ENCODE data around the gene VPS37B.
A peak's percentile ranks its signal among the peaks of the same experiment; 100 is the strongest.

The VPS37B gene

DNA sequence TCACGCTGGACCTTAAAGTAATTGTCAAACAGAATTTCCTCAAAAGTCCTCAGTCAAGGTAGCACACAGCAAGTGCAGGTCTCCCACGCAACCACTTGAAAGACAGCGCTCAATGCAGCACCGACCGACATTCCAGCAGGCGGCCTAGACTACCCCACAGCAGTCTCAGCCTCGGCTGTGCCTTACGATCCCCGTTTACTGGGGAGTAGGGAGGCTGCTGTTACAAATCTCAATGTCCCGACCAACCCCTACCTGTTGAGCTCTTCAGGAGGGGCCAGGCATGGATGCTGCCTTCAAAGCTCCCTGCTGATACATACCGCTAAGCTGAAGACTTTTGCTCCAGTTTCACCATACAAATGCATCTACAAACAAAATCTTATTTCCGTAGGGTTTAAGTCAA lies 21.8 kb downstream of the VPS37B start:
- Histone ChIP-seq H3K36me3 (ENCODE audit: control insufficient read depth in 2 of 2, insufficient read depth in 2 of 2, low read length in 2 of 2) (peaks cover 14 to 22% of the 10 kb centered on the region in 2 donors), H3K9ac (ENCODE audit: low read depth in 1 of 2, low read length in 2 of 2) (no peak overlapping the region), H3K9me3 (ENCODE audit: control insufficient read depth in 2 of 2, low read length in 2 of 2) (no peaks in the 10 kb centered on the region), H3K4me3 (ENCODE audit: low read length in 2 of 2) (no peak overlapping the region), H3K27me3 (ENCODE audit: control insufficient read depth in 2 of 2, insufficient read depth in 2 of 2, low read length in 2 of 2) (no peaks in the 10 kb centered on the region), H3K4me1 (ENCODE audit: control insufficient read depth in 2 of 2, insufficient read depth in 2 of 2, low read length in 2 of 2) (peaks cover 53 to 55% of the 10 kb centered on the region in 2 donors), H3K27ac (ENCODE audit: low read depth in 2 of 2, low read length in 2 of 2) (peak overlapping the region in 1 of 2 donors; percentile 92)

DNA sequence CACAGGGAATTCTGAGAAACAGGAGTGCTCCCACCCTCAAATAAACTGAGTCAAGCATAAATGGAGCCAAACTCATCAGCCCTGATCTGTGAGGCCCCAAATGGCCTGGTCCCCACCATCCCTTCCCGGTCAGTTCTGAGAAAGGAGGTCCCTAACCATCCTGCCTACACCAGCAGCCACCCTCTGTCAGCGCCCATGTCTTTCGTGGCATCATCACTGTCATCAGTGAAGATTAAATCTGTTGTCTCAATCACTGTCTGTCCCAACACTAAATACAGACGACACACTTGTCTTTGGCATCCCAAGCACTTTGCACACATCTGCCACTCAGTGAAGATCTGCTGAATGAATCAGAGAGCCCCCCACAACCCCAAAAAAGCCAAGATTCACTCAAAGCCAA lies 22.4 kb downstream of the VPS37B start:
- Histone ChIP-seq H3K4me3 (ENCODE audit: low read length in 2 of 2) (peak overlapping the region in 1 of 2 donors; percentile 71), H3K36me3 (ENCODE audit: control insufficient read depth in 2 of 2, insufficient read depth in 2 of 2, low read length in 2 of 2) (peaks cover 19 to 27% of the 10 kb centered on the region in 2 donors), H3K27ac (ENCODE audit: low read depth in 2 of 2, low read length in 2 of 2) (peak overlapping the region; percentile 89 to 92), H3K9me3 (ENCODE audit: control insufficient read depth in 2 of 2, low read length in 2 of 2) (no peaks in the 10 kb centered on the region), H3K27me3 (ENCODE audit: control insufficient read depth in 2 of 2, insufficient read depth in 2 of 2, low read length in 2 of 2) (no peaks in the 10 kb centered on the region), H3K4me1 (ENCODE audit: control insufficient read depth in 2 of 2, insufficient read depth in 2 of 2, low read length in 2 of 2) (peaks cover 59 to 60% of the 10 kb centered on the region in 2 donors), H3K9ac (ENCODE audit: low read depth in 1 of 2, low read length in 2 of 2) (peak overlapping the region; percentile 14 to 67)

DNA sequence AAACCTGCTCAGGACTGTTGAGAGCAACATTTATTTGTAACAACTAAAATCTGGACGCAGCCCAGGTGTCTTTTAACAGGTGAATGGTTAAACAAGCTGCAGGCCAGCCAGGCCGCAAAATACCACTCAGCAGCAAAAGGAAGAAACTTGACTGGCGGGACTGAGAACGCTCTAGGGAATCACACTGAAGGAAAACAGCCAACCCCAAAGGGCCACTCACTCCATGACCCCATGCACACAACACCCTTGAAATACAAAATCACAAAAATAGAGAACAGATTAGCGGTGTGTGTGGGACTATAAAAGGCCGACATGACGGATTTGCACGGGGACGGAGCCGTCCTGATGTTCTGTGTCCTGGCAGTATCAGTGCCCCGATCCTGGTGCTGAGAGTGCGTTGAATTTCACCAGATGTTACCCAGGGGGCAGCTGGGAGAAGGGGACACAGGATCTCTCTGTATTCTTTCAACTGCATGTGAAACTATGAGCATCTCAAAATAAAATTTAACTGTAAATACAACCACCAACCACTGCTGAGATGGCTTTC lies 23.0 kb downstream of the VPS37B start:
- H3K27ac ChIP-seq (ENCODE audit: low read depth in 2 of 2, low read length in 2 of 2): peak overlapping the region; percentile 89 to 92
- H3K4me3 ChIP-seq (ENCODE audit: low read length in 2 of 2): peak overlapping the region in 1 of 2 donors; percentile 71
- H3K36me3 ChIP-seq (ENCODE audit: control insufficient read depth in 2 of 2, insufficient read depth in 2 of 2, low read length in 2 of 2): peaks cover 25 to 34% of the 10 kb centered on the region in 2 donors
- H3K9ac ChIP-seq (ENCODE audit: low read depth in 1 of 2, low read length in 2 of 2): peak overlapping the region; percentile 14 to 67
- no peaks in the 10 kb centered on the region for H3K27me3 ChIP-seq (ENCODE audit: control insufficient read depth in 2 of 2, insufficient read depth in 2 of 2, low read length in 2 of 2)
- no peaks in the 10 kb centered on the region for H3K9me3 ChIP-seq (ENCODE audit: control insufficient read depth in 2 of 2, low read length in 2 of 2)
- peaks cover 65 to 67% of the 10 kb centered on the region in 2 donors for H3K4me1 ChIP-seq (ENCODE audit: control insufficient read depth in 2 of 2, insufficient read depth in 2 of 2, low read length in 2 of 2)

DNA sequence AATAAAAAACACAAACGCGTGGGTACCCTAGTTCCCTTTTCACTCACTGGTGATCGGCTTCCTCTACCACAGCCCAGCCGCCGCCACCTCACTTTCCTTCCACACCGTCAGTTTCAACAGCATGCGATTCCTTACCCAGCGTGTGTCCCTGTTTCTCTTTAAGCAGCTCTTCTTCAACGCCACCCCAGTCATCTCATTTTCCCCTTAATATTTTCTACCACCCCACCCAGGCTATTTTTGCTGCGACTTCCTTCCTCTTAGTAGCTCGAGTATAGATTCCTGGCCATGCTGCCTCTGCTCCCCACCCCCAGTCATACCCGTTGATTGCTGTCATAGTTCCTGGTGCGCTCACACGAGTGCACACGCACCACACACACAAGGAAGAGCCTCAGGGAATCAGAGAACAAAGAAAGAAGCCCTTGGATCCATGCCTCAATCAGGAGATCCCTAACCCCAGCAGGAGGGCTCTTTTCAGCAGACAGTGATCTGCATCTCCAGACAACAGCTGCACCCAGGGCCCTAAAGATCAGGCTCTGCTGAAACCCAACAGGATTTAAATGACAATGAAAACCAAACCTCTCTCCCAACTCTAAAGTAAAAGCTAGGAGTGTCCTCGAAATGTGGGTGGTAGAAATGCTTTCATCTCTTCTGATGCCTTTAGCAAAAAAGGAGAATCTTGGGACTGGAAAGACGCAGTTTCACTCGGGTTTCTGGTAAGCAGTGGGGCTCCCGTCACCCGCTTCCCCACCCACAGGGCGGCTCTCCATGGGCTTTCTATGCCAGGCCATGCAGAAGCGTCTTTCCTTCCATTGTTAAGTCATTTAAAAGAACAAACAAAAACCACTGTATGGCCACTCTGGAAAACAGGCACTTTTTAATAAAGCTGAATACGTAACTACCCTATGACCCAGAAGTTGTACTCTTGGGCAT lies 23.8 kb downstream of the VPS37B start:
- Histone ChIP-seq H3K4me3 (ENCODE audit: low read length in 2 of 2) (peak overlapping the region; percentile 40 to 71), H3K4me1 (ENCODE audit: control insufficient read depth in 2 of 2, insufficient read depth in 2 of 2, low read length in 2 of 2) (peaks cover 66 to 70% of the 10 kb centered on the region in 2 donors), H3K9ac (ENCODE audit: low read depth in 1 of 2, low read length in 2 of 2) (peak overlapping the region; percentile 67 to 86), H3K9me3 (ENCODE audit: control insufficient read depth in 2 of 2, low read length in 2 of 2) (no peaks in the 10 kb centered on the region), H3K27ac (ENCODE audit: low read depth in 2 of 2, low read length in 2 of 2) (peak overlapping the region; percentile 89 to 92), H3K27me3 (ENCODE audit: control insufficient read depth in 2 of 2, insufficient read depth in 2 of 2, low read length in 2 of 2) (no peaks in the 10 kb centered on the region), H3K36me3 (ENCODE audit: control insufficient read depth in 2 of 2, insufficient read depth in 2 of 2, low read length in 2 of 2) (peaks cover 29 to 38% of the 10 kb centered on the region in 2 donors)

DNA sequence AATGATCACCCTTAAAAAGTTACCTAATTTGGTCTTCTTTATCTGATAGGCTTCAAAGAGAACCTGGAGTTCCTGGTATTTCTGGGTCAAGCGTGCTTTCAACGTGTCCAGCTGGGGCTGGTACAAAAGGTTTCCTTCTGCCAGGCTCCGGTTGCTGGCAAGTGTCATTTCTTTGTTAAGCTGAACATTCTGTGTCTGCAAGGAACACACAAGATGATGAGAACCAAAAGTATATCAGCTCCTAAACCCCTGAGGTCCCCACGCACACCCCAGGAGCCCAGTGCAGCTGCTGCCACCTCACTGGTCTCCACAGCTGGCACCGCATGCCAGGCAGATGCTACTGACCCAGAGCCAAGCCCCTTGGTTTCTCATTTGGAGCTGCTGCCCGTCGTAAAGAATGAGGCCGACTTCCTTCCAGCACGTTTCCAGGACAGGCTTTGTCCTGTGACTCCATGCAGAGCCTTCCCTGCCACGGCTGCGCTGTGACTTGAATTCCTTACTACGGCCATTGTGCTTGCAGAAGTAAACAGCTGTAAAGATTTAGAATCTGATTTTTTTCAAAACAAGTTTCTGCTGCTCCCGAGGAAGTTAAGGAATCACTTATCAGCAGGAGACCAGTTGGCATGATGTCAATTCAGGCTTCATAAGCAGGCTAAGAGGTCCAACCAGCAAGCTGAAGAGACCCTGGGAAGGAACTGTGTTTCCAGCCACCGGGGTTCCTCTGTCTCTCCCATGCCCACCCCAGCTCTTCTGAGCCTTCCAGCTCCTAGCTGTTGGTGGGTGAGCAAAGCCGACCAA lies 24.9 kb downstream of the VPS37B start:
- Histone ChIP-seq H3K4me3 (ENCODE audit: low read length in 2 of 2) (peak overlapping the region; percentile 40 to 71), H3K4me1 (ENCODE audit: control insufficient read depth in 2 of 2, insufficient read depth in 2 of 2, low read length in 2 of 2) (peaks cover 66 to 70% of the 10 kb centered on the region in 2 donors), H3K27ac (ENCODE audit: low read depth in 2 of 2, low read length in 2 of 2) (peak overlapping the region; percentile 89 to 92), H3K36me3 (ENCODE audit: control insufficient read depth in 2 of 2, insufficient read depth in 2 of 2, low read length in 2 of 2) (peaks cover 38 to 47% of the 10 kb centered on the region in 2 donors), H3K9ac (ENCODE audit: low read depth in 1 of 2, low read length in 2 of 2) (peak overlapping the region; percentile 67 to 86), H3K9me3 (ENCODE audit: control insufficient read depth in 2 of 2, low read length in 2 of 2) (no peaks in the 10 kb centered on the region), H3K27me3 (ENCODE audit: control insufficient read depth in 2 of 2, insufficient read depth in 2 of 2, low read length in 2 of 2) (no peaks in the 10 kb centered on the region)

DNA sequence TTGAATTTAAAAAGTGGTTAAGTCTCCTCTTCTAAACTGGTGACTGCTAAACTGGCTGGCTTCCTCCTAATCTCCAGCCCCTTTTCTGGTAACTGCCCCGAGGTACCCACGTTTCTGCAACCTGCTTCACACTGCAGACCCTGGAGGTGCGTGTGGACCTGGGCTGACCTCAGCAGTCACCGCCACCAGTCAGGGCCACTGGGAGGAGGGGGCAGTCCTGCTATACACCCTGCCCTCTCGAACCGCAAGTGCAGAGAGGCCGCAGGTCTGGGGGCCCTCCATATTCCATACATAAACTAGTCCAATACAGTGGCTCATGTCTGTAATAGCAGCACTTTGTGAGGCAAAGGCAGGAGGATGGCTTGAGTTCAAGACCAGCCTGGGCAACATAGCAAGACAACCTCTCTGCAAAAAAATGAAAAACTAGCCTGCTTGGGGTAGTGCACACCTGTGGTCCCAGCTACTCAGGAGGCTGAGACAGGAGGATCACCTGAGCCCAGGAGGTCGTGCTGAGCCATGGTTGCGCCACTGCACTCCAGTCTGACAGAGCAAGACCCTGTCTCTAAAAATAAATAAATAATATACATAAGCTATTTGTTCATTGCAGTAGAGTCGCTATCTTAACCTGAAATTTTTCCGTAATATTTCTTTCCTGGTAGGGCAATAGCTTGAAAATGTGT lies 25.6 kb downstream of the VPS37B start:
- peaks cover 45 to 54% of the 10 kb centered on the region in 2 donors for H3K36me3 ChIP-seq (ENCODE audit: control insufficient read depth in 2 of 2, insufficient read depth in 2 of 2, low read length in 2 of 2)
- no peaks in the 10 kb centered on the region for H3K9me3 ChIP-seq (ENCODE audit: control insufficient read depth in 2 of 2, low read length in 2 of 2)
- H3K4me1 ChIP-seq (ENCODE audit: control insufficient read depth in 2 of 2, insufficient read depth in 2 of 2, low read length in 2 of 2): peaks cover 66 to 67% of the 10 kb centered on the region in 2 donors
- H3K4me3 ChIP-seq (ENCODE audit: low read length in 2 of 2): peak overlapping the region in 1 of 2 donors; percentile 71
- no peak overlapping the region for H3K9ac ChIP-seq (ENCODE audit: low read depth in 1 of 2, low read length in 2 of 2)
- H3K27ac ChIP-seq (ENCODE audit: low read depth in 2 of 2, low read length in 2 of 2): no peak overlapping the region
- no peaks in the 10 kb centered on the region for H3K27me3 ChIP-seq (ENCODE audit: control insufficient read depth in 2 of 2, insufficient read depth in 2 of 2, low read length in 2 of 2)

DNA sequence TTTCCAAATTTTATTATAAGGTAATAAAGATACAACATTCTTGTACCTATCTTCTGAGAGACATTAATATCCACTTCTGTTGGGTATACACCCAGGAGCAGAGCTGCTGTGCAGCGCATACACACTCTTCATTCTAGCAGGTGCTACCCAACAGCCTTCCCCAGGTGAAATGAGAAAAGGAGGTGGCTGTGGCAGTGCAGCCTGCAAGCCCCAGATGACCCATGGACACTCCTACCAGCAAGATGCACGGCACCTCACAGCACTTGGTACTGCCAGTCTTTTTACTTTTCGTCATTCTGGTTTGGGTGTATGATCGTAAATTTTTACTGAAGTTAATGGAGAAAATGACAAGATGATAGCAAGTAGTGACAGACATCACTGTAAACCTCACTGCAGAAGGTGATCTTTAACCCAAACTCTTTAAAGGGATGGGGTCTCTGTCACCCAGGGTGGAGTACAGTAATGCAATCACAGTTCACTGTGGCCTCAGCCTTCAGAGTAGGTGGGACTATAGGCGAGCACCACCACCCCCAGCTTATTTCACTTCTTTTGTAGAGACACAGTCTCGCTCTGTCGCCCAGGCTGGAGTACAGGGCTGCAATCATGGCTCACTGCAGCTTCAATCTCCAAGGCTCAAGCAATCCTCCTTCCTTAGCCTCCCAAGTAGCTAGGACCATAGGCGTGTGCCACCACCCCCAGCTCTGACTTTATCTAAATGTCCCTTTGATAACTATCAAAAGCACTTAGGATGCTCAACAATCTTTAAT lies 26.5 kb downstream of the VPS37B start:
- Histone ChIP-seq H3K4me3 (ENCODE audit: low read length in 2 of 2) (no peak overlapping the region), H3K4me1 (ENCODE audit: control insufficient read depth in 2 of 2, insufficient read depth in 2 of 2, low read length in 2 of 2) (peaks cover 67% of the 10 kb centered on the region in 2 donors), H3K9me3 (ENCODE audit: control insufficient read depth in 2 of 2, low read length in 2 of 2) (no peaks in the 10 kb centered on the region), H3K36me3 (ENCODE audit: control insufficient read depth in 2 of 2, insufficient read depth in 2 of 2, low read length in 2 of 2) (peaks cover 49 to 62% of the 10 kb centered on the region in 2 donors), H3K9ac (ENCODE audit: low read depth in 1 of 2, low read length in 2 of 2) (peak overlapping the region in 1 of 2 donors; percentile 14), H3K27me3 (ENCODE audit: control insufficient read depth in 2 of 2, insufficient read depth in 2 of 2, low read length in 2 of 2) (no peaks in the 10 kb centered on the region), H3K27ac (ENCODE audit: low read depth in 2 of 2, low read length in 2 of 2) (no peak overlapping the region)

DNA sequence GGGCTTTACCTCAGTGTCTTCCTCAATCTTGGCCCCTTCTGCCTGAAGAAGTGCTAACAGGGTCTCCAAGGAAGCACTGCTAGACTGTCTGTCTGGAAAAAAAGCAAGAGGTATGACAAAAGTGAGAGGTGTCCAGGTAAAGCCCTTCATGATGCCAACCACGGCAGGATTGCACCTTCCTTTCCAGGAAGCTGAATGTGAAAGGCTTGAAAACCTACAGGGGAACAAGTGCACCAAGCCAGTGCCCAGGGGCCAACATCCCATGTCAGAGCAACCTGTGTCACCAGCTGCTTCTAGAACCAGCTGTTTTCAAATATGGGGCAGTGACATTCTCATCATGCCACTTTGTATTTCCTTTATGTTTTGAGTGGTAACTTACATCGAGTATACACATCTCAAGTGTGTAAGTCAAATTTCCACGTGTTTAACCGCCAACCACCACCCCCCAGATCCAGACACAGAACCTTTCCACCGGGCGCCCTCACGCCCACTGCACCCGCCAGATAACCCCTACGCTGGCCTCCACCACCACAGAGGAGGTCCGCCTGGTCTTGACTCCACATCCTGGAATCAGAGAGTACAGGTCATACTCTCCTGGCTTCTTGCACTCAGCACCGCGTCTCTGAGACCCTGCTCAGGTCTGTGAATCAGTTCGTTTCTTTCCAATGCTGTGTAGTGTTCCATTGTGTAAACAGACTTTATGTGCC lies 27.3 kb downstream of the VPS37B start:
- Histone ChIP-seq H3K27me3 (ENCODE audit: control insufficient read depth in 2 of 2, insufficient read depth in 2 of 2, low read length in 2 of 2) (no peaks in the 10 kb centered on the region), H3K36me3 (ENCODE audit: control insufficient read depth in 2 of 2, insufficient read depth in 2 of 2, low read length in 2 of 2) (peaks cover 49 to 66% of the 10 kb centered on the region in 2 donors), H3K4me3 (ENCODE audit: low read length in 2 of 2) (no peak overlapping the region), H3K9ac (ENCODE audit: low read depth in 1 of 2, low read length in 2 of 2) (peak overlapping the region in 1 of 2 donors; percentile 52), H3K4me1 (ENCODE audit: control insufficient read depth in 2 of 2, insufficient read depth in 2 of 2, low read length in 2 of 2) (peaks cover 62 to 65% of the 10 kb centered on the region in 2 donors), H3K27ac (ENCODE audit: low read depth in 2 of 2, low read length in 2 of 2) (peak overlapping the region; percentile 61 to 81), H3K9me3 (ENCODE audit: control insufficient read depth in 2 of 2, low read length in 2 of 2) (no peaks in the 10 kb centered on the region)
